ENCODE results near the gene UBP1. TPM values are rescaled to one million over a fixed set of nuclear protein-coding genes. Genes with fewer than 3 reads are reported as not detected.
A peak's percentile ranks its signal among the peaks of the same experiment; 100 is the strongest.

The UBP1 gene
- total and polyA plus RNA-seq, 2 experiments from 2014 or later, result 33.5 to 50.3 TPM

GRCh38 chr3:33438881-33439545 is 1.2 kb downstream of the UBP1 start:
- Histone ChIP-seq H3K4me1 (ENCODE audit: insufficient read depth) (peaks cover 6% of the 10 kb centered on the region), H3K36me3 (replicated peaks; ENCODE audit: insufficient read depth, low read depth) (no peaks in the 10 kb centered on the region), H3K27ac (peak overlapping the region; percentile 99), H4K20me1 (ENCODE audit: insufficient read depth, poor library complexity, severe bottlenecking) (peaks cover 44% of the 10 kb centered on the region), H3K4me2 (peak overlapping the region; percentile 87), H3K9me2 (replicated peaks; ENCODE audit: insufficient read depth) (no peaks in the 10 kb centered on the region), H2AFZ (peak overlapping the region; percentile 57), H3K4me3 (peak overlapping the region; percentile 73), H3K79me2 (peaks cover 57% of the 10 kb centered on the region), H3K27me3 (no peaks in the 10 kb centered on the region), H3K9me3 (ENCODE audit: low read depth) (no peaks in the 10 kb centered on the region)
- WGBS (ENCODE audit: low lambda C conversion rate, missing lambda C conversion rate), result 3% methylated on average over 12 of the region's 12 CpGs
- TF ChIP-seq EZH2phosphoT487 (IDR thresholded peaks at IDR 0.05; ENCODE audit: low read depth, severe bottlenecking, unreplicated experiment) (no peak), CTCF (IDR thresholded peaks at IDR 0.05; ENCODE audit: poor library complexity) (no peak), EZH2 (IDR thresholded peaks at IDR 0.05; ENCODE audit: borderline replicate concordance) (no peak)
- no peak for DNase-seq (ENCODE audit: low spot score)

GRCh38 chr3:33438284-33438668 is 1.9 kb downstream of the UBP1 start:
- DNase-seq (ENCODE audit: low spot score), result peak; percentile 14

DNA sequence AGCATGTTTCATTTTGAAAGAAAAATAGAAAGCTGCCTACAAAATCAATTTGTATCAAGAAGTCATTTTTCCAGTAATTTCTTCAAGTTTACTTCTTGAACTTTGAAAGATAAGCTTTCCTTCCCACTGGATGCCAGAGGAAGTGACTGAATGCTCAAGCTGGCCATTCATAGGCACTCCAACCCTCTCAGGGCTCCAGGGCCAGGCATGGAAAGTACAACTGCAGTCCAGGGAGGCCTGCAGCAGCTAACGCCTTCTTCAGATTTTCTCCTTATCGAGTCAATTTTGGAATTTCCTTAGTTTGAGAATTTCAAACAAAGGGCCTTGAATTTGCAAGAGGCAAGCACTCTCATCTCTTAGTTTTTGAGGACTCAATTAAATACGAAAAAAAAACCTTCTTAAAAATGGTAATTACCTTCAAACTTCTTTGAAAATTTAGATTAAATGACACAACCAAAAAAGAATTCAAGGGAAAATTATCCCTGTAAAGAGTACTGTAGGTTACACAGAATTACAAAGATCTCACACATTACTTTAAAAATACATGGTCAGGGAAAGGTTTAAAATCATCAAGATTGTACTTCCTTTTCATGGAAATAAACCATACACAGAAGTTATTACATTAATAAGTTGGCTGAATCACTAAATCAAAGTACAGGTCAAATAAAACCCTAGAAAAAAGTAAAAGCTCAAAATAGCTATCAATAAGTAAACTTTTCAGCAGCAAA is 2.5 kb downstream of the UBP1 start:
- H2AFZ ChIP-seq, result no peak overlapping the region
- TF ChIP-seq EZH2phosphoT487 (IDR thresholded peaks at IDR 0.05; ENCODE audit: low read depth, severe bottlenecking, unreplicated experiment), result no peak
- TF ChIP-seq CTCF (IDR thresholded peaks at IDR 0.05; ENCODE audit: poor library complexity), result no peak
- no peak for TF ChIP-seq EZH2 (IDR thresholded peaks at IDR 0.05; ENCODE audit: borderline replicate concordance)
- H3K4me1 ChIP-seq (ENCODE audit: insufficient read depth), result peaks cover 6% of the 10 kb centered on the region
- DNase-seq (ENCODE audit: low spot score), result peak; percentile 48
- H3K27me3 ChIP-seq, result no peaks in the 10 kb centered on the region
- WGBS (ENCODE audit: low lambda C conversion rate, missing lambda C conversion rate), result 58% methylated on average over 3 of the region's 3 CpGs
- H3K79me2 ChIP-seq, result peaks cover 70% of the 10 kb centered on the region
- H3K4me3 ChIP-seq, result peak overlapping the region; percentile 73
- no peaks in the 10 kb centered on the region for H3K36me3 ChIP-seq (replicated peaks; ENCODE audit: insufficient read depth, low read depth)
- no peaks in the 10 kb centered on the region for H3K9me3 ChIP-seq (ENCODE audit: low read depth)
- peak overlapping the region; percentile 87 for H3K4me2 ChIP-seq
- peaks cover 56% of the 10 kb centered on the region for H4K20me1 ChIP-seq (ENCODE audit: insufficient read depth, poor library complexity, severe bottlenecking)
- H3K9me2 ChIP-seq (replicated peaks; ENCODE audit: insufficient read depth), result no peaks in the 10 kb centered on the region
- peak overlapping the region; percentile 99 for H3K27ac ChIP-seq

More at GRCh38 chr3:33438284-33438668, 1.9 kb downstream of the UBP1 start:
- Histone ChIP-seq H3K4me1 (ENCODE audit: insufficient read depth) (peaks cover 6% of the 10 kb centered on the region), H3K9me2 (replicated peaks; ENCODE audit: insufficient read depth) (no peaks in the 10 kb centered on the region), H3K4me3 (peak overlapping the region; percentile 73), H3K4me2 (peak overlapping the region; percentile 87), H3K9me3 (ENCODE audit: low read depth) (no peaks in the 10 kb centered on the region), H4K20me1 (ENCODE audit: insufficient read depth, poor library complexity, severe bottlenecking) (peaks cover 51% of the 10 kb centered on the region), H3K27me3 (no peaks in the 10 kb centered on the region), H2AFZ (no peak overlapping the region), H3K27ac (peak overlapping the region; percentile 99), H3K79me2 (peaks cover 65% of the 10 kb centered on the region), H3K36me3 (replicated peaks; ENCODE audit: insufficient read depth, low read depth) (no peaks in the 10 kb centered on the region)
- 5% methylated on average over 4 of the region's 4 CpGs for WGBS (ENCODE audit: low lambda C conversion rate, missing lambda C conversion rate)
- no peak for TF ChIP-seq CTCF (IDR thresholded peaks at IDR 0.05; ENCODE audit: poor library complexity)
- no peak for TF ChIP-seq EZH2phosphoT487 (IDR thresholded peaks at IDR 0.05; ENCODE audit: low read depth, severe bottlenecking, unreplicated experiment)
- no peak for TF ChIP-seq EZH2 (IDR thresholded peaks at IDR 0.05; ENCODE audit: borderline replicate concordance)

Measured in hepatocyte (in vitro differentiated cells).